LHCN-M2 (cell line): Measurements from ENCODE around the gene LUC7L. TPM values are rescaled to one million over a fixed set of nuclear protein-coding genes. Genes with fewer than 3 reads are reported as not detected.
"Not testable (repeated sequence)": the region's sequence is repeated elsewhere in the genome, so short reads cannot be mapped to it uniquely, and the experiment has no call there.

Source experiments
- DNase-seq: peaks from one replicate; pipeline ENCODE4 v3.0.0-alpha.2; 2012; ENCODE audit warnings: low read depth
- total RNA-seq: library from RNA; depleted of rRNA; stranded (reverse); fragments of >200 nt; gene quantifications from 2 replicates; pipeline ENCODE4 v1.2.3, GENCODE V29; 2014

LUC7L gene
- total RNA-seq, 1 experiment from 2014 or later, result 56.2 TPM

DNA sequence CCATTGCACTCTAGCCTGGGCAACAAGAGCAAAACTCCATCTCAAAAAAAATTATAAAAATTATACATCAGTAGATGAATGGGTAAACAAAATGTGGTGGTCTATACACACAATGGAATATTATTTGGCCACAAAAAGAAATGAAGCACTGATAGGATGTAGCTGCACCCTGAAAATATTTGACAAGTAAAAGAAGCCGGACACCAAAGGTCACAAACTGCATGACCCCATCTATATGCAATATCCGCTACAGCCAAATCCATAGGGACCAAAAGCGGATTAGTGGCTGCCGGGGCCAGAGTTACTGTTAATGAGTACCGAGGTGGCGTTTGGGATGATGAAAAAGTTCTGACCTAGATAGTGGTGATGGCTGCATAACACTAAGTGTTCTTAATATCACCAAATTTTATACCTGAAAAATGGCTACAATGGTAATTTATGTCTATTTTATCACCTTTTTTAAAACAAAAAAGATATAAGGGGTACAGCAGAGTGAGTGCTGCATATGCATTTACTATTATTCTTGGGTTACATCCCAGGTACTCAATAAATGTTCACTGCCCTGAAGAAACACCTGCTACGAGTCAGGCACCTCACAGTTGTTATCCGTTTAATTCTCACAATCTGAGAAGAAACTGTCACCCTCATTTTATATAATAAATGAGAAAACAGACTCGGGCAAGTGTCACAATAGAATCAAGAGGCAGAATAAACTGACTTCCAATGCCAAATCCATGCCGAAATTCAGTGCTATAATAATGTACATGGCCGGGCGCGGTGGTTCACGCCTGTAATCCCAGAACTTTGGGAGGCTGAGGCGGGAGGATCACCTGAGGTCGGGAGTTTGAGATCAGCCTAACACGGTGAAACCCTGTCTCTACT lies 49.8 kb downstream of the LUC7L start:
- DNase-seq, result no peak

GRCh38 chr16:178668-179015 lies 50.6 kb downstream of the LUC7L start:
- no peak for DNase-seq

DNA sequence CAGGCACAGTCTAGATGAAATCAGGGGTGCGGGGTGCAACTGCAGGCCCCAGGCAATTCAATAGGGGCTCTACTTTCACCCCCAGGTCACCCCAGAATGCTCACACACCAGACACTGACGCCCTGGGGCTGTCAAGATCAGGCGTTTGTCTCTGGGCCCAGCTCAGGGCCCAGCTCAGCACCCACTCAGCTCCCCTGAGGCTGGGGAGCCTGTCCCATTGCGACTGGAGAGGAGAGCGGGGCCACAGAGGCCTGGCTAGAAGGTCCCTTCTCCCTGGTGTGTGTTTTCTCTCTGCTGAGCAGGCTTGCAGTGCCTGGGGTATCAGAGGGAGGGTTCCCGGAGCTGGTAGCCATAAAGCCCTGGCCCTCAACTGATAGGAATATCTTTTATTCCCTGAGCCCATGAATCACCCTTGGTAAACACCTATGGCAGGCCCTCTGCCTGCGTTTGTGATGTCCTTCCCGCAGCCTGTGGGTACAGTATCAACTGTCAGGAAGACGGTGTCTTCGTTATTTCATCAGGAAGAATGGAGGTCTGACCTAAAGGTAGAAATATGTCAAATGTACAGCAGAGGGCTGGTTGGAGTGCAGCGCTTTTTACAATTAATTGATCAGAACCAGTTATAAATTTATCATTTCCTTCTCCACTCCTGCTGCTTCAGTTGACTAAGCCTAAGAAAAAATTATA lies 51.1 kb downstream of the LUC7L start:
- no peak for DNase-seq

DNA sequence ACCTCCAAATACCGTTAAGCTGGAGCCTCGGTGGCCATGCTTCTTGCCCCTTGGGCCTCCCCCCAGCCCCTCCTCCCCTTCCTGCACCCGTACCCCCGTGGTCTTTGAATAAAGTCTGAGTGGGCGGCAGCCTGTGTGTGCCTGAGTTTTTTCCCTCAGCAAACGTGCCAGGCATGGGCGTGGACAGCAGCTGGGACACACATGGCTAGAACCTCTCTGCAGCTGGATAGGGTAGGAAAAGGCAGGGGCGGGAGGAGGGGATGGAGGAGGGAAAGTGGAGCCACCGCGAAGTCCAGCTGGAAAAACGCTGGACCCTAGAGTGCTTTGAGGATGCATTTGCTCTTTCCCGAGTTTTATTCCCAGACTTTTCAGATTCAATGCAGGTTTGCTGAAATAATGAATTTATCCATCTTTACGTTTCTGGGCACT lies 51.8 kb downstream of the LUC7L start:
- no peak for DNase-seq

- DNase-seq, result not testable (repeated sequence)
Measured at GRCh38 chr16:176477-177382, 52.5 kb downstream of the LUC7L start, which contains the start of gene HBA1. Gene HBA1 (plus strand): TSS chr16:176680. CDS start chr16:176717, 37 bp downstream.

- DNase-seq, result not testable (repeated sequence)
Measured at GRCh38 chr16:176006-176405, 53.2 kb downstream of the LUC7L start.

GRCh38 chr16:175011-175949 lies 54.0 kb downstream of the LUC7L start:
- DNase-seq, result no peak

GRCh38 chr16:173928-174769 lies 55.1 kb downstream of the LUC7L start:
- not testable (repeated sequence) for DNase-seq

DNA sequence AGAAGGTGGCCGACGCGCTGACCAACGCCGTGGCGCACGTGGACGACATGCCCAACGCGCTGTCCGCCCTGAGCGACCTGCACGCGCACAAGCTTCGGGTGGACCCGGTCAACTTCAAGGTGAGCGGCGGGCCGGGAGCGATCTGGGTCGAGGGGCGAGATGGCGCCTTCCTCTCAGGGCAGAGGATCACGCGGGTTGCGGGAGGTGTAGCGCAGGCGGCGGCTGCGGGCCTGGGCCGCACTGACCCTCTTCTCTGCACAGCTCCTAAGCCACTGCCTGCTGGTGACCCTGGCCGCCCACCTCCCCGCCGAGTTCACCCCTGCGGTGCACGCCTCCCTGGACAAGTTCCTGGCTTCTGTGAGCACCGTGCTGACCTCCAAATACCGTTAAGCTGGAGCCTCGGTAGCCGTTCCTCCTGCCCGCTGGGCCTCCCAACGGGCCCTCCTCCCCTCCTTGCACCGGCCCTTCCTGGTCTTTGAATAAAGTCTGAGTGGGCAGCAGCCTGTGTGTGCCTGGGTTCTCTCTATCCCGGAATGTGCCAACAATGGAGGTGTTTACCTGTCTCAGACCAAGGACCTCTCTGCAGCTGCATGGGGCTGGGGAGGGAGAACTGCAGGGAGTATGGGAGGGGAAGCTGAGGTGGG lies 55.9 kb downstream of the LUC7L start:
- DNase-seq, result not testable (repeated sequence)

- not testable (repeated sequence) for DNase-seq
Measured at GRCh38 chr16:172374-172941, 56.8 kb downstream of the LUC7L start, which contains the start of gene HBA2. Gene HBA2 (plus strand): TSS chr16:172876. CDS start chr16:172913, 37 bp downstream.

DNA sequence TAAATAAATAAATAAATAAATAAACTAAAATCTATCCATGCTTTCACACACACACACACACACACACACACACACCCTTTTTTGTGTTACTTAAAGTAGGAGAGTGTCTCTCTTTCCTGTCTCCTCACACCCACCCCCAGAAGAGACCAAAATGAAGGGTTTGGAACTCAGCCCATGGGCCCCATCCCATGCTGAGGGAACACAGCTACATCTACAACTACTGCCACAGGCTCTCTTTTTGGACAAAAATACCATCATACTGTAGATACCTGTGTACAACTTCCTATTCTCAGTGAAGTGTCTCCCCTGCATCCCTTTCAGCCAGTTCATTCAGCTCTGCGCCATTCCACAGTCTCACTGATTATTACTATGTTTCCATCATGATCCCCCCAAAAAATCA lies 58.5 kb downstream of the LUC7L start:
- no peak for DNase-seq

DNA sequence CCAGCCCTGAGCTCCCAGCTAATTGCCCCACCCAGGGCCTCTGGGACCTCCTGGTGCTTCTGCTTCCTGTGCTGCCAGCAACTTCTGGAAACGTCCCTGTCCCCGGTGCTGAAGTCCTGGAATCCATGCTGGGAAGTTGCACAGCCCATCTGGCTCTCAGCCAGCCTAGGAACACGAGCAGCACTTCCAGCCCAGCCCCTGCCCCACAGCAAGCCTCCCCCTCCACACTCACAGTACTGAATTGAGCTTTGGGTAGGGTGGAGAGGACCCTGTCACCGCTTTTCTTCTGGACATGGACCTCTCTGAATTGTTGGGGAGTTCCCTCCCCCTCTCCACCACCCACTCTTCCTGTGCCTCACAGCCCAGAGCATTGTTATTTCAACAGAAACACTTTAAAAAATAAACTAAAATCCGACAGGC lies 59.2 kb downstream of the LUC7L start:
- not testable (repeated sequence) for DNase-seq

DNA sequence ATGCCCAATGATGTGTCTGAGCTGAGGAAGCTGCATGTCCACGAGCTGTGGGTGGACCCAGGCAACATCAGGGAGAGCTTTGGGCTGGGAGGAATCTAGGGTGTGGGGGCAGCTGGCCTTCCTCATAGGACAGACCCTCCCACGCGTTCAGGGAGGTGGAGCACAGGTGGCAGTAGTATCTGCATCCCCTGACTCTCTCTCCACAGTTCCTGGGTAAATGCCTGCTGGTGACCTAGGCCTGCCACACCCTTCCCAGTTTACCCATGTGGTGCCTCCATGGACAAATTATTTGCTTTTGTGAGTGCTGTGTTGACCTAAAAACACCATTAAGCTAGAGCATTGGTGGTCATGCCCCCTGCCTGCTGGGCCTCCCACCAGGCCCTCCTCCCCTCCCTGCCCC lies 60.2 kb downstream of the LUC7L start:
- DNase-seq, result no peak

GRCh38 chr16:168424-168823 lies 60.8 kb downstream of the LUC7L start:
- no peak for DNase-seq

DNA sequence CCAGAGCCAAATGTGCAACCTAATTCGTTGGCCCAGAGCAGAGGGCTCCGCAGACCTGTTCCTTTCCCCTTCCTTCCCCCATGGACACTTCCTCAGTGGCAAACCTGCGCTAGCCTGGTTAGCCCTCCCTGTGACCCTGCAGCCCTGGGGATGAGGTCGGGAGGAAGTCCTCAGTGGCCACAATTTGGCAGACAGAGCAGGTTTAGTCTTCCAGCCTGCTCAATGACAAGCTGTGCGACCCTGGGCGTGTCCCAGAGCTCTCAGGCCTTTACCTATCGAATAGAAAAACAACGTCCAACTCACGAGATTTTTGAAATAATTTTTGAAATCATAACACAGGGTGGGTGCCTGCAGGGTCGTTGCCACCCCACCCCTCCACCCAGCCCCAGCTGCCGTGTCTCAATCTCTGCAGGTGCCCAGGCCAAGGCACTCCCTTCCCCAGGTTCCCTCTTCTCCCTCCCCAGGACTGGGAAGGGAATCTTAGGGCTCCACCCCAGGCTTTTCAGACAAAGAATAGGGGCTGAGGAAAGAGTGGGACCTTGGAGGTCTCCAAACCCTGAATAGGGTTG lies 62.0 kb downstream of the LUC7L start:
- DNase-seq, result no peak

GRCh38 chr16:166375-167121 lies 62.7 kb downstream of the LUC7L start:
- DNase-seq, result no peak

DNA sequence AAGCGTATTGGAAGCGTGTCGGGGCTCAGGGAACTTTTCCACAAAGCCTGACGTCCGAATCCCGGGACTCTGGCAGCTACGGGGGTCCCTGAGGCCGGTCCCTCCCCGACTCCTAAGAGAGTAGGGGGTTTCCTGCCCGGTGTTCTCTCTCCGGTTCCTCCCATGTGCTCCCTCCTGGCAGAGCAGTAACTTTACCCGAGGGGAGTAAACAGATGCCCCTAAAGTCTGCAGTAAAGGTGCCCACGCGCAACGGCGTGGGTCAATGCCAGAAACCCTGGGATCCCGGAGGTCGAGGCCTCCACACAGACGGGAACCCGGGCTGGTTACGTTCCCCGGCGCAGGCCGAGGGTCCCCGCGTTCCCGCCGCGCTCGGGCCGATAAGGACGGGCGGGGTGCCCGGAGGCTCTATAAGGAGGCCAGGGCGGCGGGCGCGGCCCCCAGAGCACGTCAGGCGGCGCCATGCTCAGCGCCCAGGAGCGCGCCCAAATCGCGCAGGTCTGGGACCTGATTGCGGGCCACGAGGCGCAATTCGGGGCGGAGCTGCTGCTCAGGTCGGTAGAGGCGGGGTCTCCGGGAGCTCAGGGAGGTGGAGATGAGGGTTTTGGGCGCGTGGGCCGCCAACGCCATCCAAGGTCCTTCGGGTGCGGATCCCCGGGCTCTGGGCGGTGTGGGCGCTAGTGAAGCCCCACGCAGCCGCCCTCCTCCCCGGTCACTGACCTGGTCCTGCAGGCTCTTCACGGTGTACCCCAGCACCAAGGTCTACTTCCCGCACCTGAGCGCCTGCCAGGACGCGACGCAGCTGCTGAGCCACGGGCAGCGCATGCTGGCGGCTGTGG lies 63.5 kb downstream of the LUC7L start, which contains the start of gene HBM:
Gene HBM, plus strand, starts transcription at position 440 of the 836 bp plus-strand sequence. Its CDS starts 20 bp downstream, at position 460.
- no peak for DNase-seq
